HG03457 (cell line): Measurements from ENCODE around the gene STK11.
"Not testable (repeated sequence)": the region's sequence is repeated elsewhere in the genome, so short reads cannot be mapped to it uniquely, and the experiment has no call there.

Experiments
- ATAC-seq: cut with Tn5 transposase; IDR thresholded peaks from one replicate; pipeline ENCODE4 v1.9.1; 2021; ENCODE audit warnings: moderate number of reproducible peaks; ENCODE audit not compliant: unreplicated experiment

The STK11 gene

DNA sequence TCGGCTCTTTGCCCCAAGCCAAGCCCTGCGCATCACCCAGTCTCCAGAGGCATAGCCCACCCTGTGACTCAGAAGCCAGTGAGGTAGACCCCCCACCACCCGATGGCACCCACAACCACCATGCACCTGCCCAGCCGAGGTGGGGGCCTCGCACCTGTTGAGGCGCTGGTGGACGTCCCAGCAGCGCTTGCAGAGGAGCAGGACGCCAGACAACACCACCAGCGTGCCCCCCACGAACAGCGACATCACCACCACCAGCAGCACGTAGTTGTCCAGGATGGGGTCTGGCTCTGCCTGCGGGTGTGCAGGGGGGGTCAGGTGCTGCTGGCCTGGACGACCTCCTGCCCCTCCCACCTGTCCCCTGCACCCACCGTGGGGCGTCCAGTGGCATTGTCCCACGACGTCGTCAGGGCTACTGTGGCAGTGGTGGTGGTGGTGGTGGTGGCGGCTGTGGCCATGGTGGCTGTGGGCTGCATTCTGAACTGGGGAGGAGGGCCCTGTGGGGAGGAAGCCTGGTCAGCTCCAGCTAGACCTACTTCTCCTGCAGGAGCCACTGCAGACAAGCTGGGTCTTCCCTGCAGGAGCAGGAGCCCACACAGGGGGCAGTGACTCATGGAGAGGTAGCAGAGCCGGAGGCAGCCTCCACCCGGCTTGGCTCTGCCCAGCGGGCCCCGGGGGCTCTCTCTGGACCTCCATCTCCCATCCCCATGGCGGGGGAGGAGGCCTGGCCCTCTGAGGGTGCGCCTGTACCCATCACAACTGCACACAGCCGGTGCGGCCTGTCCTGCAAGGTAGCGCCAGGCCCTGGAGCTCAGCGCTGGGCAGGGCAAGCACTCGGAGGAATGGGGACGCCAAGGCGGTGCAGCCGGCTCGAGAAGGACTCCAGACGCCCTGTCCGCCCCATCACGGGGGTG, 30.3 kb downstream of the STK11 start:
- ATAC-seq: no peak

DNA sequence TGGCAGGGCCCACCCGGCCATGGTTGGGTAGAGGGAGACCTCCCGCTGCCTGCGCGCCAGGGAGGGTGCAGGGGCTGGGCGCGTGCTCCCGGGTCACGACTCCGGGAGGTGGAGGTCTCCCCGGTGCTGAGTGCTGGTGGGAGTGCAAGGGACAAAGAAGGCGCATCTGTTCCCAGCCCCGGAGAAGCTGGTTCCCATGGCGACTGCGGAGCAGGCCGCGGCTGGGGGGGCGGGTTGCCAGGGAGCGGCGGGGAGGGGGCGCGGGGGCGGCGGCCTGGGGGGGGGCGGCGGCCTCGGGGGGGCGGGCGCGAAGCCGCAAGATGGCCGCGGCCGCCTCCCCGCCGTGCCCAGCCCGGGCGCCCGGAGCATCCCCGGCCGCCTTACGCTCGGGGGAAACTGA, 31.0 kb downstream of the STK11 start:
- ATAC-seq: no peak

DNA sequence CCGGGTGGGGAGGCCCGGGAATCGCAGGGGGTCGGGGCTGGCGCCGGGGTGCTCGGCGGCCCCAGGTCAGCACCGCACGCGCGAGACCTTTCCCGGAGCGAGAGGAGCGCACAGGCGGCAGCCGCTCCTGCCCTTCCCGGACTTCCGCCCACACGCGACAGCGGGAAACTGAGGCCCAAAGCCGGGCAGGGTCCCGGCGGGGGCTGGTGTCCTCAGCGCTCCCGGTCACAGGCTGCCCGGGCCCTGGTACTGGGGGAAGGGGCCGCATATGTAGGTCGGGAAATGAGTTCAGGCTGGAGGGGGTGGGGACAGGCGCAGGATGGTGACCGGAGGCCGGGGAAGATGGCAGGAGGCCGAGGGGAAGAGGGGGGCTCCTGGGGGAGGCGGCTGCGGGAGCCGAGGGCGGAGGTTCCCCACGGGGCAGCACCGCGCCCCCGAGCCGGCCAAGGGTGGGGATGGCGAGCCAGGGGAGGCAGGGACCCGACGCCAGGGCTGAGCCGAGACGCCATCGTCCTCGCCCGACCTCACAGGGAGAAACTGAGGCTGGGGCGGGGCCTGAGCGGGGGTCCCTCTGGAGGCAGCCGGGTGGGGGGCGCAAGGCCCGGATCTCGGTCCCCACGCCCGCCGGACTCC, 31.6 kb downstream of the STK11 start:
- no peak for ATAC-seq

DNA sequence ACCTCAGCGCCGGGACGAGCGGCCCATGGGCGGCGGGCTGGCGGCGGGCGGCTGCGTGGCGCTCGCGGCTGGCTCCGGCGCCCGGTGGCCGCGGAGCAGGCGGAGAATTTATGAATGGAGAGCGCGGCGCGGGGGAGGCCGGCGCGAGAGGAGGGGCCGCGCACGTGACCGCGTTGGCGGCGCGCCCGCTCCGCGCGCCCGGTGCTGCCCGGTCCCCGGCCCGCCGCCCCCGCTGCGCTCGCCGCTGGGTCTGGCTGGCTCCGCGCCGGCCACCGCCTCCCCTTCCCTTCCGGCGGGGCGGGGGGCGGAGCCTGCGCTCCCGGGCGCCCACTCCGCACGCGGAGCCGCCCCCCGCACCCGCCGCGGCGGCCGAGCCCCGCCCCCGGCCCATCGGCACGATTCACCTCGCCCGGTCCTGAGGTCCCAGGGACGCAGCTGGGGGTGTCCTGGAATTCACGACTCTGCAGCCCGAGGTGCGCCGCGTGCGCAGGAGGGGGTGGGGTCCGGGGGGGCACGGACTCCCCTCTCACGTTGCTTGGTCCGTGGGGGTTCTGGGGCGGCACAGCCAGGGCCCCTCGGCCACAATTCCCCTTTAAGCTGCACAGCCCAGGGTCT, 32.3 kb downstream of the STK11 start, which contains the start of gene CBARP:
TSS of gene CBARP (minus strand) at position 252 of the 615 bp plus-strand sequence. CDS start 1,905 bp downstream, outside the sequence.
- no peak for ATAC-seq

DNA sequence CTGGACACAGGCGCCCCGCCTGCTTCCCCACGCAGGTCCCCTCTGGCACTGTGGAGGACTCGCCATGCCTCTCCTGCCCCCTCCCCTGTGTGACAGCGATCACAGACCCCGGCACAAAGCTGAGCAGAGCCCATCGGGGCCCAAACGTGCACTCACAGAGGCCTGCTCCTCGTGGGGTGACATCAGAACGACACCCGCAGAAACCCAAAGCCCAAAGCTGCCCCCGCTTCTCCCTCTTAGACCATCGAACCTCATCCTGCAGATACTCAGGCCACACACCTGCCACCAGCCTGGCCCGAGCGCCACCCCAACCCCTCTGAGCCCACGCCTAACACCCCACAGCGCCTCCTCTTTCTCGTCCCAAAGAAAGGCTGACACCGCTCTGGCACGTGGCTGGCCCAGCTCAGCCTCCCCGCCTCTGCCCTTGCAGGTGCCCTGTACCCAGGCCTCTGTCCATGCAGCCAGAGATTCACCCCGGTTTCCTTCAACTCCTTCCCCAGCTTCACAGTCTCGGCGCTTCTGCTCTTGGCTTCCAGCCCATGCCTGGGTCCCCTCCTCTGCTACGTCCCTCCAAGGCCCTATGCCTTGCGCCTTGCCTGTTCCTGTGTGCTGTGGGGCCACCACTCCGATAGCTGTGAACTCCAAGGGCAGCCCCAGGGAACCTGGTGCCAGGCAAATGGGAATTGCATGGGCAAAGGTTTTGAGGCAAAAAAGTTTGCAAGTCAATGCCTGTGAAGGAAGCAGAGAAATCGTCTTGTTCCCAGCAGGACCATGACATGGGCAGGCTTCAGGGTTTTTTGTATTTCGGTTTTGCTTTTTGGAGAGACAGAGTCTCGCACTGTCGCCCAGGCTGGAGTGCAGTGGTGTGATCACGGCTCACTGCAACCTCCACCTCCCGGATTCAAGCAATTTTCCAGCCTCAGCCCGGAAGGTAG, 33.1 kb downstream of the STK11 start:
- no peak for ATAC-seq

DNA sequence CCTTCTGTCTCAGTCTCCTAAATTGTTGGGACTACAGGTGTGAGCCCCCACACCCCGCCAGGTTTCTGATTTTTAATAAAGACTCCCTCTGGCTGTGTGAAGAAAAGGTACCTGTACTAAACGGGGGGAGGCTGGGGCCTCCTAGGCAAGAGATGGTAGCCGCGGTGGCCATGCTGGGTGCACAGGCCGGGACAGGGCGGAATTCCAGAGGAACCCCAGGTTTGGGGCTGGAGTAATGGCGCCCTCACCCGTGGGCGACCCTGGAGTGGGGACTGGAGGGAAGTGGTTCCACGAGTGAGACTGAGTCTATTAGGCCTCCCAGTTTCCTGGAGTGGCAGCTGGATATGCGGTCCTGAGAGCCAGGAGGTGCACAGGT, 33.8 kb downstream of the STK11 start:
- no peak for ATAC-seq

GRCh38 chr19:1239796-1240737, 34.5 kb downstream of the STK11 start:
- ATAC-seq: no peak

DNA sequence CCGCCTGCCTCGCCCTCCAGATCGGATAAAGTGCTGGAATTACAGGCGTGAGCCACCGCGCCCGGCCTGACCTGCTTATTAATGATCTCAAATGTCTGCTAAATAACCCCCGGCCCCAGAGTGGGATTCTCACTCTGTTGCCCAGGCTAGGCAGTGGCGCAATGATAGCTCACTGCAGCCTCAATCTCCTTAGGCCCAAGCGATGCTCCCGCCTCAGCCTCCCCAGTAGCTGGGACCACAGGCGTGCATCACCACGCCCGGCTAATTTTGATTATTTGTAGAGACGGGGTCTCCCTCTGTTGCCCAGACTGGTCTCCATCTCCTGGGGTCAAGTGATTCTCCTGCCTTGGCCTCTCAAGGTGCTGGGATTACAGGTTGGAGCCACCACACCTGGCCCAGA, 35.3 kb downstream of the STK11 start:
- ATAC-seq: no peak

- ATAC-seq: peak; percentile 37
Observed at GRCh38 chr19:1241417-1242095, 36.0 kb downstream of the STK11 start, which contains the start of gene ATP5F1D. Gene ATP5F1D, plus strand, starts transcription at chr19:1241751. Its CDS starts 100 bp downstream, at chr19:1241851.

- no peak for ATAC-seq
Observed at GRCh38 chr19:1243768-1244692, 38.5 kb downstream of the STK11 start.

DNA sequence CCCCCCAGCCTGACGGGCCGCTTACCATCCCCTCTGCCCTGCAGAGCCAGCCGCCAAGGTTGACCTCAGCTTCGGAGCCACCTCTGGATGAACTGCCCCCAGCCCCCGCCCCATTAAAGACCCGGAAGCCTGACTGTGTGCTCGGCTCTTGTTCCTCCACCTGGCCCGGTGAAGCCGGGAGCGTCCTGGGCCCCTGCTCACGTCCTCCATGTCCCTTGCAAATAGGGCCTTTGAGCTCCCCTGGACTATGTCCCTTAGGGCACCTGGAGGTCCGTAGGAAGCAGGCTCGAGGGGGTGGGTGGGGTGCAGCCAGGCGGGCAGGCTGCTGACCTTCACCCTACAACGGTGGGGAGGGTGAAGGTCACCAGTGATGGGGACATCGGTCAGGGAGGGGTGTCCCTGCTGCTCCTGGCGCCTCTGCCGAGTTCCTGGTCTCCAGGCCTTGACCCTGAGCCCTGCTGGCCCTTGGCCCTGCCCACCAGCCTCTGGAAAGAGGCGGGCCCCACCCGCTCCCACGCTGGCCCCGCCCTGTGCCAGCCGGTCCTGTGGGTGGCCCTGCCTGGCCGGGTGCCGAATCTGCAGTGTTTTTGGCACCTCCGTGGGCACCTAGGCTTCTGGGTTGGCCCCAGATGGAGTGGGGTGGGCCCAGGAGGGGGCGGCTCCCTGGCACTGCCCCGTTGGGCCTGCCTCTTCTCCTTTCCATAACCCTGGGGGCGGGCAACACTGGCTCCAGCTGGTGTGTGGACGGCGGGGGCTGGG, 39.3 kb downstream of the STK11 start:
- ATAC-seq: no peak

DNA sequence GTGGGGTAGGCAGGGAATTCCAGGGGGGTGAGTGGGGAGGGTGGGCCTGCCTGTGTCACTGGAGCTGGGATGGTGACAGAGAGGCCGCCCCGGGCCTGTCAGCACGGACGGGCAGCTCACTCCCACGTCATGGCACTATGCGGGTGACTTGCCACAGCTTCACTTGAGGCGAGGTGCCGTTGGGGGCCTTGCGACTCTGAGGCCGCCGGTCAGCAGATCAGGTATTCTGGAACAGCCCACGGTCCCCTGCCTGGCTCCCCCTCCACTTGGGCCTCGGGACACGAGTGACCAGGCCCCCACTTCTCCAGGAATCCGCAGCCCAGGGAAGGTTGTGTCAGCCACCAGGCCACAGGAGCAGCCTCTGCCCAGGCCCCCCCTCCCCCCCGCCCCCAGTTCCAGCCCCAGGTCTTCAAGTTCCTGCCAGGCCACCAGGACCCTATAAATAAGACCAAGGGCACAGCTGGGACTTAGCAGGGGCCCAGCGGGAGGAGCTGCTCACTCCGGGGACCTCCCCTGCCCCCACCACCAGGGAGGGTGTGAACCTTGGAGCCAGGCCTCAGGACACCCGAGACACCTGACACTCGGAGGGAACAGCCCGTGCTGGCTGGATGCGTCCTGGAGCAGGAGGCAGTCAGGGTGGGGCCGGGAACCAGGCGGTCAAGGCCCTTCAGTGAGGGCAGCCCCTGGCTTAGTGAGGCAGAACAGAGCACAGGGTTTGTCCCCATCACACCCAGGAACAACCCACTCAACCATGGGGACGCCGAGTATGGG, 40.1 kb downstream of the STK11 start:
- no peak for ATAC-seq

GRCh38 chr19:1246265-1247087, 40.9 kb downstream of the STK11 start:
- ATAC-seq: not testable (repeated sequence)

DNA sequence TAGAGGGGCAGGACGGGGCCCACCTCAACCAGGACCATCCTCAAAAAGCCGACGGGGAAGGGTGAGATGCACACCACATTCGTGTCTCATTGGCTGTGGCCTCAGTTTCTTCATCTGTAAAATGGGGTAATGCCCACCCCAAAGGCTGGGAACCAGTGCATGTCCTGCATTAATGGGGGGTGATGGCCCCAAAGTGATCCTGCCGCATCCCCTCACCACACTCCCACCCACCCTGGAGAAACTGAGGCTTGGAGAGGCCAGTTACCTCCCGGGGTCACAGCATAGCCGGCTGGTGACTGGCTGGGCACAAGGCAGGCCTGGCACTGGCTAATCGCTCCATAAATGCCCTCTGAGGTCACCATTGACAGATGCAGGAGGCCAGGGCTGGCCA, 42.2 kb downstream of the STK11 start:
- no peak for ATAC-seq

- peak; percentile 10 for ATAC-seq
Observed at GRCh38 chr19:1248139-1248785, 42.7 kb downstream of the STK11 start, which contains the start of gene MIDN. Gene MIDN, plus strand, starts transcription at chr19:1248583. Its CDS starts 1,714 bp downstream, at chr19:1250297.
